GM21717 (cell line): ENCODE measurements around the gene SHC2.
"Not testable (repeated sequence)": the region's sequence is repeated elsewhere in the genome, so short reads cannot be mapped to it uniquely, and the experiment has no call there.

Experiments
- ATAC-seq: cut with Tn5 transposase; IDR thresholded peaks from one replicate; pipeline ENCODE4 v1.9.1; 2021; ENCODE audit warnings: mild to moderate bottlenecking, moderate library complexity; ENCODE audit not compliant: unreplicated experiment

Gene SHC2

GRCh38 chr19:408902-409515 is 51.8 kb downstream of the SHC2 start, which contains the start of gene C2CD4C:
Gene C2CD4C, minus strand, starts transcription at chr19:409147. Its CDS starts 786 bp downstream, at chr19:408361.
- ATAC-seq: no peak

DNA sequence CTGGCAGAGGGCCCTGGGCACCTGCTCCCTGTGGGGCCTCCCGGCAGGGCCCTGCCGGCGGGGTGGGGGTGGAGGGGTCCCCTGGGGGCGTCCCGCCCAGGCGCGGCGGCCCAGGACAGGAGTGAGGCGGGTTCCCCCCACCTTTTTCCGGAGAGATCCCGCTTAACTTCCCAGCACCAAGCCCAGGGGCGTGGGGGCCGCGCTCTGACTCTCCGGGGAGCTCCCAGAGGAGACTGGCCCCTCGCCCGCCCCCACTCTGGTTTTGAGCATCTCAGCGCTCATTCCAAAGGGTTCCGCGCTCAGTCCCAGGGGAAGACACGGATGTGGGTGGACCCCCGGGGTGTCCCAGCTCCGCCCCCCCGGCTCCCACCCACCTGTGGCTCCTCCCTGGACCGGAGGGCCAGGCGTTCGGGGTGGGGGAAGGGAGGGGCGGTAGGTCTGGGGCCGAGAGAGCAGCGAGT is 52.4 kb downstream of the SHC2 start:
- ATAC-seq: no peak

- ATAC-seq: no peak
Observed at GRCh38 chr19:407511-408440, 53.1 kb downstream of the SHC2 start.

- no peak for ATAC-seq
Observed at GRCh38 chr19:406971-407510, 53.8 kb downstream of the SHC2 start.

- no peak for ATAC-seq
Observed at GRCh38 chr19:406135-406781, 54.6 kb downstream of the SHC2 start.

DNA sequence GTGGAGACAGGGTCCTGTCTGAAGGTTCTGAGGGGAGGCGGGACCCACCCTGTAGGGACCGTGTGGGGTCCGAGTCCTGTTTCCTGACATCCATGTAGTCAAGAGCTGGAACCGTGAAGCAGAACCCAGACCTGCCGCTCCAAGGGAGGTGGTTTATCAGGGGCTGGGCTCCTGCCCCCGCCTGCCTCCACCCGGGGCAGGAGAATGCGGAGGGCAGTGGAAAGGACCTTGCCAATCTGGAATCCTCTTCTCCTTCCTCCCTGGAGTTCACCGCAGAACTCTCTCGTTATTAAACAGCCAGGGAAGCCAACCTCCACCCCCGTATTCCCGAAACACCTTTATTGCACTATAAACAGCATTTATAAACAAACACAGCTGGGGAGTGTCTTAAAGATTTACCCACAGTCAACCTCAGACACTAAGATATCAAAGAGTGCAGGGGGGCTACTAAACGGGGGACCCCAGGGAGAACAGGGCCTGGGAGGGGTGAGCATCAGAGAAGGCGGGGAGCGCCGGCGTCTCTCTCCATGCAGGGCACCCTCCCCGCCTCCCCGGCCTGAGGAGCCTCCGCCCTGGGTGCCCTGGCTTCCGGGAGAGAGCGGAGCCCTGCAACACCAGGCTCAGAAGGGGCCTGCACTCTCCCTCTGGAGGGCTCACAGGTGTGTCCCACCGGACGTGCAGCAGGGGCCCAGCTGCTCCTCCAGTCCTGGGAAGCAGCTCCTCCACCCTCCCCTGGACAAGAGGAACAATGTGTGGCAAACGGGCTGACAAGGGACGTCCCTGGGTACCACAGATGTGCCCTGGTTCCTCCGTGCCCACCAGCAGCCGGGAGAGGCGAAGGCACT is 55.5 kb downstream of the SHC2 start:
- ATAC-seq: no peak

- ATAC-seq: no peak
Observed at GRCh38 chr19:403221-404027, 57.4 kb downstream of the SHC2 start.

DNA sequence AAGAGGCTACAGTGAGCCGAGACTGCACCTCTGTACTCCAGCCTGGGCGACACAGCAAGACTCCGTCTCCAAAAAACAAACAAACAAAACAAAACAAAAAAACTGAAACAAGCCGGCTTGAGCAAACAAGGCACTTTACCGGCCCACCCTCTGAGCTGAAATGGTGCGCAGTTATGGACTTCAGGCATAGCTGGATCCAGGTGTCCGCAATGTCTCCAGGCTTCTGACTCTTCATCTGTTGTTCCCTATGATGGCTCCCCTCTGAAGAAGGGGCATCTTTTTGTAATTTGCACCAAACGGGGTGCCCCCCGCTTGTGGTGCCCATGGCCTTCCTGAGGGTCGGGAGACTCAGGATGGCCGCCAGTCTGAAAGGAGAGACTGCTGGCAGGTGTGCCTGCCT is 58.0 kb downstream of the SHC2 start:
- ATAC-seq: no peak

DNA sequence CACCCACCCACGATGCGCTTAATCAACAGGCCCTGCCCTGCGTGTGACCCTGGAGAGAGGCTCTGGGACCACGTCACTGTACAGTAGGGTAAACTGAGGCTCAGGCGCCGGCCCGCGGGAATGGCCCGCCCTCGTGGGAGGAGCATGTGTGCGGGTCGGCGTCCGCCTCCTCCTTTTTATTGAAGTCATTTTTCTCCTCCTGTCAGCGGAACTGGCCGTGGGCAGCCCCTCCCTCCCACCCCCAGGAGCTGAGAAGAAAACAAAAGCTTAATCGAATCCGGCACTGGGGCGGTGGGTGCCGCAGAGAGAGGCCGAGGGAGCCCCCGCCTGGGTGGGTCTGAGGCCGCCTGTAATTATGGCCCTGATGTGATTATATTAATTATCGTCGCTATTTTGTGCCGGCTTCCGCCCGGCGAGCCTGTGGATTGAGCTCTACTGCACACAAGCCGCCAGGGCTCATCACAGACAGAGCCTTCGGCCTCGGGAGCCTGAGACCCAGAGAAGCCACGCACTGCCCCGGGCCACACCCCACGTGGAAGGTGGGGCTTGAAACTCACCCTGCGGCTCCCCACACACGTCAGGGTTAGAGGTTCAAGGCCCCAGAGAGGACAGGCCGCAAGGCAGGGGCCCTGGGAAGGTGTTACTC is 58.8 kb downstream of the SHC2 start:
- no peak for ATAC-seq

GRCh38 chr19:400976-401865 is 59.6 kb downstream of the SHC2 start:
- ATAC-seq: no peak

DNA sequence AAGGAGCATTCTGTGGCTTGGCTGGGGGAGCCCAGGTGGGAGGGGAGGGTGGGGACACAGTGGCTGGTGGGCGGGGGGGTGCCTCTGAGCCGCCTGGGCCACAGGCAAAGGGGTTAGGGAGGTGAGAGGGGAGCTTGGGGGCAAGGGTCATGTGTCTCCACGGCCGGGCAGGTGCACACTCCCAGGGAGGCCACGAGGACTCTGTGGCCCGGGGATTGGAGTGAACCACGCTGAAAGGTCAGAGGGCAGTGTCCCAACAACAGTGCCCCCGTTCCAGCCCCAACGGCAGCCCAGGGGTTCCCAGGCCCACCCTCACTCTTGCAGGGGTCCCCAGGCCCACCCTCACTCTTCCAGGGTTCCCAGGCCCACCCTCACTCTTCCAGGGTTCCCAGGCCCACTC is 61.5 kb downstream of the SHC2 start:
- ATAC-seq: no peak

DNA sequence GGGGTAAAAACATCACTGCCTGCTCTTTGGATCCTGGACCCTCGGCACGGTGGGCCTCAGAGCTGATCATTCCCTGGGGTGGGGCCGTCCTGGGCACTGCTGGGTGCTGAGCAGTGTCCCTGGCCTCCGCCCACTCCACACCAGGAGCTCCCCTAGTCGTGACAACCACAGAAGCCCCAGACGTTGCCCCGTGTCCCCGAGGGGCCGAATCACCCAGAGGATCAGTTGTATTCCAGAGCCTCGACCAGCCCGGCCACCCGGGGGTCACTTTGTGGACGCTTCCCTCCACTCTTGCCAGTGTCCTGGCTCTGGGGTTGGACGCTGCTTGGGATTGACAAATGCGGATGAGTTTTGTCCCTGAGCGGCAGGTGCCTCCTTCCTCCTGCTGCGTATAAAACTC is 62.1 kb downstream of the SHC2 start:
- no peak for ATAC-seq

DNA sequence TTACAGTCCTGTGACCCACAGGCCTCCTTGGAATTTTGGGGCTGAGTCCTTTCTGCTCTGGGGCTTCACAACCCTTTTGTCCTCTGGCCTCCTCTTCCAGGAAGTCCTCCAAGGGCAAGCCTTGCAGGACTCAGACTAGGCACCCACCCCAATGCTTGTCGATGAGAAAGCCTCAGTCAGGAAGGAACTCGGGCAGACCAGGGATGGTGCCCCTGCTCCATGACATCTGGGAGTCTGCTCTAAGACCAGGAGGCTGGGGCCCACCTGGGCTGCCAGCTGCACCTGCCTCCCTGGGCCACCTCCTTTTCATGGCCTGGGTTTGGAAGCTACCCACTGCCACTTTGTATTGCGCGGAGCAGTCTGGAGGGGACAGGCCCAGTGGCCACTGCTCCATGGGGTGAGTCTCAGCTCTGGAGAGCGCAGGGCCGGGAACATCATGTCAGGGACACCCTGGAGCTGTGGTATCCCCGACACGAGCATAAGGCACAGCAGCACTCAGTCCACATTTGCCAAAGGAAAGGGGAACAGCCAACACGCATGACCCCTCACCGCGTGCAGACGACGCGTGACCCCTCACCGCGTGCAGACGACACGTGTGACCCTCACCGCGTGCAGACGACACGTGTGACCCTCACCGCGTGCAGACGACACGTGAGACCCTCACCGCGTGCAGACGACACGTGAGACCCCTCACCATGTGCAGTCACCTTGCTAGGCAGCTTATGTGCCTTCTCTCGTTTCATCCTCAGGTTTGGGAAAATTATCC is 62.7 kb downstream of the SHC2 start:
- no peak for ATAC-seq

DNA sequence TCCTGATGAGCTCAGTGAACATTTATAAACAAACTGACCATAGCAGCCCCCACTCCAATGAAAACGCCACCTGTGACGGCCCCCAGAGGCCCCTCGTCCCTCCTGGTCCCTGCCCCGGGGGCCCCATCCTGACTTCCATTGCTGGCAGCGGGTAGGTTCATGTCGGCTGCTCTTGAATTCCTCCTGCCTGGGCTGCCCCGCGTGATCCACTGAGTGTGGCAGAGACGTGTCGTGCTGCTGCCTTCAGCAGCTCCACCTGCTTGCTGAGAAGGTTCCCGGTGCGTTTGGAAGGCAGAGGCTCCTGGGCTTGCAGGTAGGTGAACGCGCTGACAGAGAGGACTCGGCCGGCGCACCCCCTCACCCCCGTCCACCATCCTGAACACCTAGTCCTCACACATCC is 63.5 kb downstream of the SHC2 start:
- no peak for ATAC-seq

GRCh38 chr19:395467-395866 is 65.4 kb downstream of the SHC2 start:
- no peak for ATAC-seq

DNA sequence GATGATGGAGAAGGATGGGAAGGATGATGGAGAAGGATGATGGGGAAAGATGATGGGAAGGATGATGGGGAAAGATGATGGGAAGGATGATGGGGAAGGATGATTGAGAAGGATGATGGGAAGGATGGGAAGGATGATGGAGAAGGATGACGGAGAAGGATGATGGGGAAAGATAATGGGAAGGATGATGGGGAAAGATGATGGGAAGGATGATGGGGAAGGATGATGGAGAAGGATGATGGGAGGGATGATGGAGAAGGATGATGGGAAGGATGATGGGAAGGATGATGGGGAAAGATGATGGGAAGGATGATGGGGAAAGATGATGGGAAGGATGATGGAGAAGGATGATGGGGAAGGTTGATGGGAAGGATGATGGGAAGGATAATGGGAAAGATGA is 66.0 kb downstream of the SHC2 start:
- not testable (repeated sequence) for ATAC-seq

GRCh38 chr19:393560-393959 is 67.3 kb downstream of the SHC2 start:
- not testable (repeated sequence) for ATAC-seq
